B cell (primary cell): ENCODE results near the gene RNF181. TPM values are rescaled to one million over a fixed set of nuclear protein-coding genes. Genes with fewer than 3 reads are reported as not detected.

Experiments used
- ATAC-seq: fragments of 200-7000 bp; cut with Tn5 transposase; one replicate; pipeline ENCODE4 v1.10.0; 2021; ENCODE audit warnings: low read depth, mild to moderate bottlenecking, moderate number of reproducible peaks, moderate library complexity
- CTCF ChIA-PET: fragments of 350-600 bp; sonication (Branson Sonifier 250); formaldehyde crosslinking; loops from one replicate; lab custom pipeline; 2021; ENCODE audit warnings: antibody characterized with exemption, inconsistent platforms; lab: Charles Lee
- POLR2A ChIA-PET: fragments of 350-600 bp; sonication (Branson Sonifier 250); formaldehyde crosslinking; loops from one replicate; lab custom pipeline; 2021; ENCODE audit warnings: antibody characterized with exemption; lab: Charles Lee
- DNase-seq: peaks from one replicate; pipeline ENCODE4 v3.0.0; 2013
- H2AFZ ChIP-seq: 2 replicates; pipeline ENCODE4 v1.6.1; 2012; ENCODE audit warnings: mild to moderate bottlenecking, low read depth, low read length; ENCODE audit not compliant: insufficient read depth, poor library complexity, severe bottlenecking
- H3K27ac ChIP-seq, 2 donors: 1 replicate in 1 of 2; 2 replicates in 1 of 2; pipeline ENCODE4 v1.5.1; 2012 to 2013; ENCODE audit warnings: low read length in 2 of 2, mild to moderate bottlenecking in 2 of 2, moderate library complexity in 1 of 2
- H3K27me3 ChIP-seq, 4 experiments: fragments of 200-600 bp in 1 of 4; sonication (generic) in 1 of 4; replicated peaks in 1 of 4; 1 replicate in 2 of 4; 2 replicates in 2 of 4; pipeline versions ENCODE4 v1.6.1 to v1.7.0; 2013 to 2016; ENCODE audit warnings: low read length in 3 of 4, mild to moderate bottlenecking in 2 of 4, mixed read lengths in 1 of 4, moderate library complexity in 1 of 4; ENCODE audit not compliant: insufficient read depth in 4 of 4, control insufficient read depth in 3 of 4; ENCODE audit errors: control extremely low read depth in 1 of 4
- H3K36me3 ChIP-seq, 2 experiments: replicated peaks in 1 of 2; 1 replicate in 1 of 2; 2 replicates in 1 of 2; pipeline versions ENCODE4 v1.6.1 to v1.7.1; 2013; ENCODE audit warnings: low read length in 1 of 2; ENCODE audit not compliant: insufficient read depth in 2 of 2, control insufficient read depth in 1 of 2; ENCODE audit errors: control extremely low read depth in 1 of 2, extremely low read depth in 1 of 2
- H3K4me1 ChIP-seq, 2 donors: fragments of 200-600 bp in 1 of 2; sonication (generic) in 1 of 2; 1 replicate in 1 of 2; 2 replicates in 1 of 2; pipeline versions ENCODE4 v1.5.1 to v1.6.1; 2013 to 2017; ENCODE audit warnings: low read length in 2 of 2; ENCODE audit not compliant: control insufficient read depth in 2 of 2, insufficient read depth in 2 of 2
- H3K4me2 ChIP-seq: replicated peaks from 2 replicates; pipeline ENCODE3; 2012; ENCODE audit warnings: mild to moderate bottlenecking, low read depth, low read length; ENCODE audit not compliant: poor library complexity, severe bottlenecking
- H3K4me3 ChIP-seq, 5 experiments: fragments of 200-600 bp in 1 of 5; sonication (generic) in 1 of 5; 1 replicate in 3 of 5; 2 replicates in 2 of 5; pipeline versions ENCODE4 v1.5.1 to v1.7.0; 2011 to 2016; ENCODE audit warnings: low read length in 4 of 5, mild to moderate bottlenecking in 4 of 5, low read depth in 2 of 5, control low read depth in 1 of 5, moderate library complexity in 1 of 5; ENCODE audit not compliant: insufficient read depth in 1 of 5; ENCODE audit errors: control extremely low read depth in 1 of 5, extremely low read depth in 1 of 5
- H3K79me2 ChIP-seq: fragments of 200-600 bp; sonication (generic); one replicate; pipeline ENCODE4 v1.6.0; 2016; ENCODE audit warnings: low read length; ENCODE audit not compliant: control insufficient read depth, insufficient read depth
- H3K9ac ChIP-seq: fragments of 200-600 bp; sonication (generic); 2 replicates; pipeline ENCODE4 v1.6.1; 2017; ENCODE audit warnings: mild to moderate bottlenecking, low read length, moderate library complexity
- H3K9me3 ChIP-seq, 3 donors: one replicate each; pipeline versions ENCODE4 v1.6.1 to v1.7.1; 2013; ENCODE audit warnings: low read length in 2 of 3; ENCODE audit not compliant: control insufficient read depth in 2 of 3, insufficient read depth in 1 of 3; ENCODE audit errors: control extremely low read depth in 1 of 3
- H4K20me1 ChIP-seq: 2 replicates; pipeline ENCODE4 v1.6.0; 2012; ENCODE audit warnings: mild to moderate bottlenecking, low read length; ENCODE audit not compliant: insufficient read depth, control insufficient read depth, poor library complexity, severe bottlenecking
- H3K27ac Mint-ChIP-seq: one replicate; pipeline ENCODE4 v1.8.0; 2021; ENCODE audit warnings: mixed read lengths
- H3K27me3 Mint-ChIP-seq: one replicate; pipeline ENCODE4 v1.8.0; 2021; ENCODE audit warnings: mixed read lengths
- H3K4me1 Mint-ChIP-seq: one replicate; pipeline ENCODE4 v1.8.0; 2021; ENCODE audit warnings: mixed read lengths
- H3K4me3 Mint-ChIP-seq: one replicate; pipeline ENCODE4 v1.8.0; 2021; ENCODE audit warnings: mixed read lengths
- H3K9me3 Mint-ChIP-seq: one replicate; pipeline ENCODE4 v1.8.0; 2022; ENCODE audit warnings: mixed read lengths; ENCODE audit not compliant: insufficient read depth
- EZH2 ChIP-seq: IDR thresholded peaks from 2 replicates; pipeline ENCODE4 v1.6.1; 2012; ENCODE audit warnings: borderline replicate concordance, low read depth, mild to moderate bottlenecking, moderate library complexity, low read length; ENCODE audit not compliant: insufficient read depth, poor library complexity, severe bottlenecking
- WGBS: methylation state at CpG from one replicate; pipeline ENCODE4 v1.1.5; 2013; ENCODE audit warnings: missing lambda C conversion rate; ENCODE audit not compliant: insufficient coverage; 5-methylcytosine and 5-hydroxymethylcytosine counted together
- intact Hi-C: fragments of 100-400 bp; cut with micrococcal nuclease; formaldehyde crosslinking; loops from one replicate; pipeline ENCODE4 v1.10.0; 2022
- polyA plus RNA-seq: library from polyadenylated mRNA; depleted of rRNA; stranded (reverse); fragments of >200 nt; gene quantifications from 2 replicates; pipeline ENCODE4 v1.2.3, GENCODE V29; 2012
- total RNA-seq, 2 donors: library from RNA; stranded (reverse); fragments of 120-200 nt in 1 of 2; gene quantifications; 1 replicate in 1 of 2; 2 replicates in 1 of 2; pipeline versions ENCODE4 v1.2.3 to v1.2.4, GENCODE V29; 2013 to 2022
- TF ChIP-seq, protein P1 (sequence below): fragments of 200-600 bp; IDR thresholded peaks from one replicate; pipeline ENCODE4 v1.8.0; 2022; ENCODE audit warnings: antibody characterized with exemption, mild to moderate bottlenecking

RNF181 gene
- total and polyA plus RNA-seq, 2 donors (not counting 1 experiment from before 2014, with no cell fraction given): 76.6 to 151 TPM

DNA sequence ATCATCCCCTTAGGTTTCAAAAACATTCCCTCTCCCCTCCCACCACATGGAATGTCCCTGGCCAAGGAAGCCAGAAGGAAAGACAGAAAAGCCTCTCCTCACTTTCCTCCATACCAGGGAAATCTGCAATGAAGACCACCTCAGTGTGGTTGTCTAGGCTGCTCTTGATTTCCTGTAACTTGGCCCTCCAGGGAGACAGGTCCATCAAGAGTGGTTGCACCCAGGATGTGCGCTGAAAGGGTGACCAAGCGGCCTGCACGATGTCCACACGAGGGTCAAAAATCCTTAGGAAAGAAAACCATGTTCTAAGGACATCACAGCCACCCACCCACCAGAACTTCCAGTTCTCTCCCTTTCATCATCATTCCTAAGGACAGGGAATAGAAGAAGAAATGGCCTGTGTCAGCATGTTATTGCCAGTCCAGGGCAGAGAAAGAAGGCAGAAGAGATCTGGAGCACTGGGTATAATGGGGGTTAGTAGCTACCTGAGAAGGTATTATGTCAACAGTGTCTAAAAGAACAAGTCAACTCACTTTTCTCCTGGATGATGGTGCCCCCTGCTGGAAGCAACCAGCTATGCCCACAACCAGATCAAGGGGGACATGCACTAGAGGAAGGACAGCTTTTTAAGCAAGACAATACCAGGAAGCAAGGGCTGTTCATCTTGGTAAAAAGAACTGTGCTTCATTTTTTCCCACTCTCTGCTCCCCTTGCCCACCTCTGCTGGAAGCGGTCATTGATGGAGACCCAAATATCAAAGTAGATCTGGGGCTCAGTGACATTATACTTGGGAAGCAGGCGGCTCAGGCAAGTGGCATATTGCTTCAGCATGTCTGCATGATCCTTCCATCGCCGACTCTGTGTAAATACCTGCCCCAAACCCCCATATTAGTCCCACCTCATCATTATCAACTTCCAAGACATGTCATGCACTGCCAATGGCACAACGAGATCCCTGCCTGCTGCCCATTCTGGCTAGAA, 43.6 kb upstream of the RNF181 start:
- H4K20me1 ChIP-seq: no peaks in the 10 kb centered on the region
- no peaks in the 10 kb centered on the region for H3K27me3 ChIP-seq
- CTCF ChIA-PET: interaction anchor here (0.6 to 10.0 kb wide), 46 partner anchors 8 to 626 kb away, joined by 3 to 299 read pairs (median 4); partner anchors contain the start of genes C2orf68, ELMOD3, GGCX and MAT2A
- 68% methylated on average over 6 of the region's 9 CpGs for WGBS
- POLR2A ChIA-PET: interaction anchor here (0.8 to 4.6 kb wide), 6 partner anchors 12 to 225 kb away, joined by 3 to 30 read pairs (median 4); partner anchors contain the start of genes MAT2A, RNF181 and SH2D6
- Mint-ChIP-seq H3K27me3 (no peaks in the 10 kb centered on the region), H3K4me1 (peaks cover 4% of the 10 kb centered on the region), H3K9me3 (no peaks in the 10 kb centered on the region), H3K4me3 (no peak overlapping the region), H3K27ac (peak overlapping the region; percentile 81)
- no peak overlapping the region for H3K27ac ChIP-seq
- no peak overlapping the region for H3K4me3 ChIP-seq
- H3K4me1 ChIP-seq: peaks cover 0 to 3% of the 10 kb centered on the region in 2 donors
- intact Hi-C loops: loop anchor here (1.0 to 2.0 kb wide), 6 partner anchors 13 to 252 kb away; partner anchors contain the start of genes ELMOD3, MAT2A, RETSAT and TGOLN2
- H3K9me3 ChIP-seq: no peaks in the 10 kb centered on the region
- no peak overlapping the region for H2AFZ ChIP-seq
- TF ChIP-seq EZH2: no peak
- TF ChIP-seq, protein P1, sequence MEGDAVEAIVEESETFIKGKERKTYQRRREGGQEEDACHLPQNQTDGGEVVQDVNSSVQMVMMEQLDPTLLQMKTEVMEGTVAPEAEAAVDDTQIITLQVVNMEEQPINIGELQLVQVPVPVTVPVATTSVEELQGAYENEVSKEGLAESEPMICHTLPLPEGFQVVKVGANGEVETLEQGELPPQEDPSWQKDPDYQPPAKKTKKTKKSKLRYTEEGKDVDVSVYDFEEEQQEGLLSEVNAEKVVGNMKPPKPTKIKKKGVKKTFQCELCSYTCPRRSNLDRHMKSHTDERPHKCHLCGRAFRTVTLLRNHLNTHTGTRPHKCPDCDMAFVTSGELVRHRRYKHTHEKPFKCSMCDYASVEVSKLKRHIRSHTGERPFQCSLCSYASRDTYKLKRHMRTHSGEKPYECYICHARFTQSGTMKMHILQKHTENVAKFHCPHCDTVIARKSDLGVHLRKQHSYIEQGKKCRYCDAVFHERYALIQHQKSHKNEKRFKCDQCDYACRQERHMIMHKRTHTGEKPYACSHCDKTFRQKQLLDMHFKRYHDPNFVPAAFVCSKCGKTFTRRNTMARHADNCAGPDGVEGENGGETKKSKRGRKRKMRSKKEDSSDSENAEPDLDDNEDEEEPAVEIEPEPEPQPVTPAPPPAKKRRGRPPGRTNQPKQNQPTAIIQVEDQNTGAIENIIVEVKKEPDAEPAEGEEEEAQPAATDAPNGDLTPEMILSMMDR: peak; percentile 91
- DNase-seq (peak; percentile 90), ATAC-seq (peak; percentile 97)
- H3K36me3 ChIP-seq: peaks cover 0 to 52% of the 10 kb centered on the region in 2 experiments
- H3K9ac ChIP-seq: no peak overlapping the region
- peaks cover 4% of the 10 kb centered on the region for H3K79me2 ChIP-seq
- H3K4me2 ChIP-seq: no peak overlapping the region
